ENCODE measurements around the gene OR2M5.

DNA sequence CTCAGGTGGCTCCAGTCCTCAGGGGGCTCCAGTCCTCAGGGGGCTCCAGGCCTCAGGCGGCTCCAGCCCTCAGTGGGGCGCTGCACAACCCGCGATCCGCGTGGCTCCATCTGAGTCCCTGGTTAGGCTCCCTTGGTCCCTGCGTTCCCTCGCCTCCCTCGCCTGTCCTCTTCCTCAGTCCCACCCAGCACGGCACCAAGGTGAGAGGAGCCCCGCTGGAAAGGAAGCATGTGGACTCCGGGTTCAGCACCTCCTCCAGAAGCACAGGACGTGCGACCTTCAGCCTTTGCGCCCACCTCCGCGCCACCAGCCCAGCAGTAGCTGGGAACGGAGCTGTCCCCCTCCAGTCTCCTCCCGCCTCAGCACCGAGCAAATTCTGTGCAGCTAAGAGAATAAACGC lies 8.1 kb upstream of the OR2M5 start:
- no peak for TF ChIP-seq YY1 (IDR thresholded peaks at IDR 0.05; ENCODE audit: insufficient read depth, insufficient read length)
- TF ChIP-seq ZNF274 (IDR thresholded peaks at IDR 0.05; ENCODE audit: low read depth, low read length), result no peak

Data from NT2/D1 (cell line).